ENCODE measurements around the gene NTM. TPM values are rescaled to one million over a fixed set of nuclear protein-coding genes. Genes with fewer than 3 reads are reported as not detected.

Gene NTM
- total and polyA plus RNA-seq, 9 donors = 8.5 to 37.1 (median 22.6) TPM

DNA sequence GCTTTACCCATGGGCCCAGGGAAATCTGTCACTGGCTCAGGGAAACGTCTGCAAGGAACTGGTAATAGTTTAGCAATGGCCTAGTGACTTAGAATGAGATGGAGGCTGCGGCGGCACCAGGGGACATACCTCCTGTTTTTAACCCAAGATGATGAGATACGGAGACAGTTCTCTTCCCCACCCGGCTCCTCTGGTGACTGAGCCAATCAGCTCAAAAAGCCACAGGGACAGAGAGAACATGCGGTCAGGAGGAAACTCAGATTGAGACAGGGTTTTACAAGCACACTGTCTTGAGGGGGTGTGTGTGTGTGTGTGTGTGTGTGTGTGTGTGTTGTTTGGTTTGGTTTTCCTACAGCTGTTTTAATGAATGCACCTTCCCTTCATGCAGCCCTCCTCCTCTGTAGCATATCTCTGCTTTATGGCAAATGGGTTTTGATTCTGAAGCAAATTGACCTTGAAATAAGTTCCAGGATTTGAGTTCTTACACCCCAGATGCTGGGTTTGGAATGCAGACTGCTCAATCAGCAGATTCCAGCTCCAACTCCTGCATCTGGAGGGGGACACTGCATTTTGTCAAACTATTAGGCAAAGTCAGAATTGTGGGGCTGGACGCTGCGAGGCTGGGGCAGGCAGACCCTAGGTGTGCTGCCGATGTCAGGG, 246.2 kb downstream of the NTM start:
- Histone ChIP-seq H3K4me1 (ENCODE audit: control insufficient read depth, insufficient read depth, low read length) (peaks cover 68% of the 10 kb centered on the region), H3K27ac (ENCODE audit: low read length) (no peak overlapping the region), H3K27me3 (ENCODE audit: control insufficient read depth, insufficient read depth, low read length) (peaks cover 6% of the 10 kb centered on the region), H3K36me3 (ENCODE audit: control insufficient read depth, insufficient read depth, low read length) (no peaks in the 10 kb centered on the region), H3K4me3 (ENCODE audit: low read length) (no peak overlapping the region), H3K9me3 (replicated peaks; ENCODE audit: control insufficient read depth, low read depth, low read length) (no peaks in the 10 kb centered on the region)
- DNase-seq = no peak
- 64% methylated on average over 3 of the region's 9 CpGs for WGBS (ENCODE audit: insufficient coverage)

DNA sequence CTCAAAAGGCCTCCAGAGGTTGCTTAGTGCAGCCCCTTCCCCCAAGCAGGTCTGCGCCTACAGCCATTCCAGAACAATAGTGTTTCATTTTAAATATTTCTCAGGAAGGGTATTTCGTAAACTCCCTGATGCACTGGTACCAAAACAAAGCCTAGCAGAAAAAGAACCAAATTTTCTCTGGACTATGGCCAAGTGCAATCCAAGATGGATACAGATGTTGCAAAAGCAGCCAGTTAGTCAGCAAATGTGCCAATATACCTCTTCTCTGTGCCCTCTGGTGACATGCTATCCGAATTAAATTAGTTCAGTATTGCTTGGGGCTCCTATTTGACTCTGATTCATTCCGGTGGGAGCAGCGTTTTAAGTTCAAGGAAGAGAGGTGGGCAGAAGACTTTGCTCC, 247.8 kb downstream of the NTM start:
- WGBS (ENCODE audit: insufficient coverage) = 20% methylated on average over 1 of the region's 5 CpGs
- no peaks in the 10 kb centered on the region for H3K36me3 ChIP-seq (ENCODE audit: control insufficient read depth, insufficient read depth, low read length)
- no peak overlapping the region for H3K4me3 ChIP-seq (ENCODE audit: low read length)
- H3K4me1 ChIP-seq (ENCODE audit: control insufficient read depth, insufficient read depth, low read length) = peaks cover 64% of the 10 kb centered on the region
- peaks cover 6% of the 10 kb centered on the region for H3K27me3 ChIP-seq (ENCODE audit: control insufficient read depth, insufficient read depth, low read length)
- H3K9me3 ChIP-seq (replicated peaks; ENCODE audit: control insufficient read depth, low read depth, low read length) = no peaks in the 10 kb centered on the region
- H3K27ac ChIP-seq (ENCODE audit: low read length) = no peak overlapping the region
- DNase-seq = no peak

DNA sequence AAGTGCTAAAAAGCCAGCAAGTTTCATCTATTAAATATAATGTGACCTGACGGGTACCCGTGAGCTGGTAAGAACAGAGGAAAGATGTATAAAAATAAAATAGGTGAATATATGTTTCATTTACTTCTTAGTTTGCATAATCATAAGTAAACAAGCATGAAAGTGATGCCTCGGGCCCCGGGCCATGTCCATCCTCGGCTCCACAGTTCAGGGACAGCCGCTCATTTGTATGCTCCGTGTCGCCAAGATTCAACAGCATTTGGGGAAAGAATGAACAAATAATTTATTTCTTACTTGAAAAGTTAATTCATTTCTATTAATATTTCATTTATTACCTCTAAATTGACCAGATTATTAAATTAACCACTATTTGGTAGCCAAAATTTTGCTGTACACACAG, 251.8 kb downstream of the NTM start:
- Histone ChIP-seq H3K36me3 (ENCODE audit: control insufficient read depth, insufficient read depth, low read length) (no peaks in the 10 kb centered on the region), H3K9me3 (replicated peaks; ENCODE audit: control insufficient read depth, low read depth, low read length) (no peaks in the 10 kb centered on the region), H3K4me3 (ENCODE audit: low read length) (no peak overlapping the region), H3K4me1 (ENCODE audit: control insufficient read depth, insufficient read depth, low read length) (peaks cover 35% of the 10 kb centered on the region), H3K27me3 (ENCODE audit: control insufficient read depth, insufficient read depth, low read length) (no peaks in the 10 kb centered on the region), H3K27ac (ENCODE audit: low read length) (no peak overlapping the region)
- WGBS (ENCODE audit: insufficient coverage) = no CpG with 5 or more reads among the region's 8 CpGs
- no peak for DNase-seq

DNA sequence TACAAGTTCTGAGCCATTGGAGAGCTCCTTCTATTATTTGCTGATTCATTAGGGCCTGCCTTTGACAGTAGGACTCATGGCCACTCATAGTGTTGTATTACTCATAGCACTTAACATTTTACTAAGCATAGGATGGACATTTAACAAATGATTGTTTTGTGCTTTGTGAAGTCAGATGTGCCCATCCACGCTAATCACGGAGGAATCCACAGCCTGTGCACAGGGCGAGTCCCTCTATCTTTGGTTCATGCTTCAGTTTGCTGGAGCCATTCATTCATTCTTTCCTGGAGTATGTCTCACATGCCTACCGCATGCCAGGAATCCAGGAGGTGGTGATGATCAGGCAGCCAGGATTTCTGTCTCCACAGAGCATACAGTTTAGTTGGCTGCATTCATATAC, 254.1 kb downstream of the NTM start:
- Histone ChIP-seq H3K36me3 (ENCODE audit: control insufficient read depth, insufficient read depth, low read length) (no peaks in the 10 kb centered on the region), H3K27ac (ENCODE audit: low read length) (no peak overlapping the region), H3K9me3 (replicated peaks; ENCODE audit: control insufficient read depth, low read depth, low read length) (no peaks in the 10 kb centered on the region), H3K4me3 (ENCODE audit: low read length) (no peak overlapping the region), H3K4me1 (ENCODE audit: control insufficient read depth, insufficient read depth, low read length) (peaks cover 24% of the 10 kb centered on the region), H3K27me3 (ENCODE audit: control insufficient read depth, insufficient read depth, low read length) (no peaks in the 10 kb centered on the region)
- no peak for DNase-seq
- WGBS (ENCODE audit: insufficient coverage) = 71% methylated on average over 2 of the region's 4 CpGs

DNA sequence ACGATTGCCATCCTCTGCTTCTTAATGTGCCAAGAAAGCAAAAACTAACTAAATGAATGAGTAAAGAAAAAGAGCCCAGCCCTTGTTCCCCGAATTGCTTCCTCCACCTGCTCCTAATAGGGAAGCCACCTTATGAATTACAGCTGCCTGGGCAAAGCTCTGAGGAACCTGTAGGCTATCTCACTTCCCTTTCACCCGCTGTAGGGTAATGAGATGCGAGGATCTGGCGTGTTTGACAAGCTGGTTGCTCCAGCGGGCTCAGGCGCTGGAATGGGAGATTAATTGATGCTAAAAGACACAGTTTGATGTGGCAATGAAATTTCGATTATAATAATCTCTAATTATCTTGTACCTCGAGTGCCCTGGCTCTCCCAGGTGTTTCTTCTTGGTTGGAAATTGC, 256.4 kb downstream of the NTM start:
- Histone ChIP-seq H3K4me3 (ENCODE audit: low read length) (no peak overlapping the region), H3K27me3 (ENCODE audit: control insufficient read depth, insufficient read depth, low read length) (no peaks in the 10 kb centered on the region), H3K36me3 (ENCODE audit: control insufficient read depth, insufficient read depth, low read length) (no peaks in the 10 kb centered on the region), H3K27ac (ENCODE audit: low read length) (no peak overlapping the region), H3K9me3 (replicated peaks; ENCODE audit: control insufficient read depth, low read depth, low read length) (no peaks in the 10 kb centered on the region), H3K4me1 (ENCODE audit: control insufficient read depth, insufficient read depth, low read length) (peaks cover 19% of the 10 kb centered on the region)
- no CpG with 5 or more reads among the region's 9 CpGs for WGBS (ENCODE audit: insufficient coverage)
- DNase-seq = no peak

DNA sequence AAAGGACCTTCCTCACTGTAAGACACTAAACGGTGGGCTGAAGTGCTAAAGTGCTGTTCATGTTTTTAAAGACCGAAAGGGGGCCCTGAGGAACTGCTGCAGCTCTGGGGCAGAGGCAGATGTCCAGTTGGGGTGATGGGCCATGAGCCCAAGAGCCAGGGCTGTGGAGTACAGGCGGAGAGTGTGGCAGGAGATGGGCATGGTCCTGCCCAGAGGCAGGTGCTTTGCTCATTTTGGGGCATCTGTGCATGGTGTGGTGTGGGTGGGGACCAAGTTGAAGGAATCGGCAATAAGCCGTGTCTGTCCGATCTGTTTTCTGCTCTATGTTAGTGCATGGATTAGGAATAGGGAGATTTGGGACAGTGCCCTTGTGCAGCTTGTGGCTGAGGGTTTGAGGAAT, 258.3 kb downstream of the NTM start:
- WGBS (ENCODE audit: insufficient coverage) = 85% methylated on average over 4 of the region's 6 CpGs
- Histone ChIP-seq H3K27ac (ENCODE audit: low read length) (no peak overlapping the region), H3K27me3 (ENCODE audit: control insufficient read depth, insufficient read depth, low read length) (no peaks in the 10 kb centered on the region), H3K9me3 (replicated peaks; ENCODE audit: control insufficient read depth, low read depth, low read length) (no peaks in the 10 kb centered on the region), H3K36me3 (ENCODE audit: control insufficient read depth, insufficient read depth, low read length) (no peaks in the 10 kb centered on the region), H3K4me1 (ENCODE audit: control insufficient read depth, insufficient read depth, low read length) (peaks cover 6% of the 10 kb centered on the region), H3K4me3 (ENCODE audit: low read length) (no peak overlapping the region)
- DNase-seq = no peak

DNA sequence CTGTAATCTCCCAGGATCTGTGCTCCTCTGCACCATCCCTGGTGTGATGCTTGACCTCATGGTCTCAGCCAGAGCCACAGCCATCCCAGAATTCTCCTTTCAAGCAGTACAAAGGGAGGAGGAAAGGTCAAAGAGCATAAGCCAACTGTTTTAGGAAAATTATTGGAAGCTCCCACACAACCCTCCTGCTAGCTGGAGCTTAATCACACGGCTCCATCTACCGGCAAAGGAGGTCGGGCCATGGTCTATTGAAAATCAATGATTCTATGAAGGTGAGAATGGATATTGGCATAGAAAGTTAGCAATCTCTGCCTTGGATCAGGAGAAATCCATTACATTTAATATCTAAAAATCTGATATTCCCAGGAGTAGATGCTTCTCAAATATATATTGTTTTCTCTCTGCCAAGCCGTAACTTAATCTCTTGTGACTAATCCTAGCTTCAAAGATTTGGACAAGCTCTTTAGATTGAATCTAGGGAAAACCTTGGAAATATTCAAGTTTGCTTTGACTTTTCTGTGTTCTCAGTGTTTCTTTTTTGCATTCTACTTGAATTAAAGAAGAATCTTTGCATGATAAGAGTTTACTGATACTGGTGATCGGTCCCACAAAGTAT, 259.6 kb downstream of the NTM start:
- Histone ChIP-seq H3K4me1 (ENCODE audit: control insufficient read depth, insufficient read depth, low read length) (no peaks in the 10 kb centered on the region), H3K36me3 (ENCODE audit: control insufficient read depth, insufficient read depth, low read length) (no peaks in the 10 kb centered on the region), H3K4me3 (ENCODE audit: low read length) (no peak overlapping the region), H3K27me3 (ENCODE audit: control insufficient read depth, insufficient read depth, low read length) (no peaks in the 10 kb centered on the region), H3K9me3 (replicated peaks; ENCODE audit: control insufficient read depth, low read depth, low read length) (no peaks in the 10 kb centered on the region), H3K27ac (ENCODE audit: low read length) (no peak overlapping the region)
- WGBS (ENCODE audit: insufficient coverage) = no CpG with 5 or more reads among the region's 5 CpGs
- no peak for DNase-seq

DNA sequence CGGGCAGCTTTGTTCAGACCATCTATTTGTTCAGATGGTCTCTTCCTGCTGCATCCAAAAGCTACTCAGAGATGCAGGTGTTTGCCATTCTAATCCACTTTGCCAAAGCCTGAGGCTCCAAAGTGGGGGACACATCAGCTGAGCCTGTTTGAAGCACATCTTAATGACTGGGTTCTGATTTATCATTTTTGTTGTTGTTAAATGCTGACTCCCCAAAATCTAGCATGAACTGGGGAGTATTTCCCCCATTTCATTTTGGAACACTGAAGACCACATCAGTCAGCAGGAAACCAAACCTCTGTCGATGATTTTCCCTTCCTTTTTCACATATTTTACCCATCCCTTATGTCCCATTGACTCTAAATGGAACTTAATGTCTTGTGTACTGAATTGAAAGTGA, 262.6 kb downstream of the NTM start:
- H3K4me3 ChIP-seq (ENCODE audit: low read length) = no peak overlapping the region
- H3K9me3 ChIP-seq (replicated peaks; ENCODE audit: control insufficient read depth, low read depth, low read length) = no peaks in the 10 kb centered on the region
- H3K27me3 ChIP-seq (ENCODE audit: control insufficient read depth, insufficient read depth, low read length) = no peaks in the 10 kb centered on the region
- no peaks in the 10 kb centered on the region for H3K36me3 ChIP-seq (ENCODE audit: control insufficient read depth, insufficient read depth, low read length)
- no peaks in the 10 kb centered on the region for H3K4me1 ChIP-seq (ENCODE audit: control insufficient read depth, insufficient read depth, low read length)
- WGBS (ENCODE audit: insufficient coverage) = 100% methylated on average over 1 of the region's 2 CpGs
- no peak for DNase-seq
- no peak overlapping the region for H3K27ac ChIP-seq (ENCODE audit: low read length)

DNA sequence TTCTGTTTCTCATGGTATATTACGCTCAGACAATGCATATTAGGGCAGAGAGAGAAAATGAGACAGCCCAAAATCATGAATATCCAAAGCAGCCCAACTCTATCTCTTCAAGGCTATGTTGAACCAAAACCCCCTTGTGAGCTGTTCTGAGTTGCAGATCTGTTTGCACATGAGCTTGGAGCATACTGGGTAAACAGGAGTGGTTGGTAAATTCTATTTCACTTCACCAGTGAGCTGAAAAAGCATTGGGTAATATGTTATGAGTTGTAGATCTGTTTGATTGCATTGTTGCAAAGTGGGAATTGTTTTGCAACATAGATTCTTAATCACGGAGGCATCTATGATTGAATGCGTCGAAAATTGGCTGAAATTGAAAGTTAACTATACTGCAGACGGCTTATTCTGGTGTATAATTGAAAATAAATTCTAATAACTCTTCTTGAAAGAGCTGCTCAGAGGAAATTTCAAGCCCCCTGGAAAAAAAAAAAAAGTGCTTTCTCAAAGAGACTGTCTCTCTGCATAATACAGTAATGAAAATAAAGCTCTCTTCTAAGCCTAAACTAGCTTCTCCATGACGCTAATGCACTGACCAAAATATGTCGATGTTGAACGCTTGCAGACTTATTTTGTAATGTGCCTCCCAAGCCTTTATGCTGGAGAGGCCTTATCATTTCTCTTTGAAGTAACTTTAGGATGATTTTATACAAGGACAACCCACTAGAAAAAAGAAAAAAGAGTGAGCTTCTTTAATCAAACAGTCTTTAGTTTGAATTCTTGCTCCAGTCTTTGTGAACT, 263.7 kb downstream of the NTM start:
- H3K4me1 ChIP-seq (ENCODE audit: control insufficient read depth, insufficient read depth, low read length) = no peaks in the 10 kb centered on the region
- H3K4me3 ChIP-seq (ENCODE audit: low read length) = no peak overlapping the region
- H3K27me3 ChIP-seq (ENCODE audit: control insufficient read depth, insufficient read depth, low read length) = no peaks in the 10 kb centered on the region
- no peak overlapping the region for H3K27ac ChIP-seq (ENCODE audit: low read length)
- H3K9me3 ChIP-seq (replicated peaks; ENCODE audit: control insufficient read depth, low read depth, low read length) = no peaks in the 10 kb centered on the region
- WGBS (ENCODE audit: insufficient coverage) = 17% methylated on average over 1 of the region's 8 CpGs
- no peak for DNase-seq
- H3K36me3 ChIP-seq (ENCODE audit: control insufficient read depth, insufficient read depth, low read length) = no peaks in the 10 kb centered on the region

DNA sequence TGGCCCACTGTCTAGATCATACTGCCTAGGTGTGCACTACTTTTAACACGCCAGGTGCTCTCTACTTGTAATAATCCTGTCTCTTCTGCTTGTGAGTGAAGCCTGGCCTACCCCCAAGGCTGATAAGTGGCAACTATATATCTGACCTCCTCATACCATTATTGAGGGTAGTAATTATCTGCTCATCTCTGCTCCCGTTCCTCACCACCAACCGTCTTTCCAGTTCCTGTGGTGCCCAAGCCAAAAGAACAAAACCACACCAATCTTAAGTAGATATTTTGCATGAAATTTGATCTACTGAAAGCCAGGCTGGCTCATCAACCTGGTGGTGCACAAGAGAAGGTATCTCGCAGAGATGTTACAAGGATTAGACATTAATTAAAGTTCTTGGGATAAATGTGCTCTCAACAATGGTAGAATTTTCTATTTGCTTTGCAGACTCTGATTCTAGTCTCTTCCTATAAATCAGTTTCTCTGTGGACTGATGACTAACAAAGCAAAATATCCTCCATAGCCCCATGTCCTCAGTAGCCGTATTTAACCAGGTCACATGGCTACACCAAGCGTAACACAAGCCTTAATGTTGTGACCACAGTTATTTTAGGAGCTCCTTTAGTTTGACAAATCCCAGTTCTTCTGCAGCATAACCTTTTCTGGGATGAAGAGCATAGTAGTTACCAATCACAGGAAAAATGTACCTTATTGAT, 267.2 kb downstream of the NTM start:
- H3K4me1 ChIP-seq (ENCODE audit: control insufficient read depth, insufficient read depth, low read length) = no peaks in the 10 kb centered on the region
- H3K4me3 ChIP-seq (ENCODE audit: low read length) = no peak overlapping the region
- no peak for DNase-seq
- no peaks in the 10 kb centered on the region for H3K9me3 ChIP-seq (replicated peaks; ENCODE audit: control insufficient read depth, low read depth, low read length)
- no peaks in the 10 kb centered on the region for H3K36me3 ChIP-seq (ENCODE audit: control insufficient read depth, insufficient read depth, low read length)
- H3K27ac ChIP-seq (ENCODE audit: low read length) = no peak overlapping the region
- no peaks in the 10 kb centered on the region for H3K27me3 ChIP-seq (ENCODE audit: control insufficient read depth, insufficient read depth, low read length)
- no CpG with 5 or more reads among the region's 6 CpGs for WGBS (ENCODE audit: insufficient coverage)

Measured in muscle of leg (tissue), 11 donors.